Progenitor cell of endocrine pancreas (in vitro differentiated cells): ENCODE data around the gene NES. TPM values are rescaled to one million over a fixed set of nuclear protein-coding genes. Genes with fewer than 3 reads are reported as not detected.

Source experiments
- DNase-seq: peaks from one replicate; pipeline ENCODE4 v3.0.0; 2021; ENCODE audit warnings: low spot score; ENCODE audit not compliant: unreplicated experiment
- H3K27ac Mint-ChIP-seq: 2 replicates; pipeline ENCODE4 v1.8.0; 2021; ENCODE audit warnings: mild to moderate bottlenecking, moderate library complexity, mixed read lengths
- H3K27me3 Mint-ChIP-seq: 2 replicates; pipeline ENCODE4 v1.8.0; 2021; ENCODE audit warnings: mixed read lengths
- H3K36me3 Mint-ChIP-seq: 2 replicates; pipeline ENCODE4 v1.8.0; 2022; ENCODE audit warnings: mixed read lengths; ENCODE audit not compliant: insufficient read depth
- H3K4me1 Mint-ChIP-seq: 2 replicates; pipeline ENCODE4 v1.8.0; 2021; ENCODE audit warnings: low read depth, mixed read lengths
- H3K4me3 Mint-ChIP-seq: 2 replicates; pipeline ENCODE4 v1.8.0; 2021; ENCODE audit warnings: low read depth, mild to moderate bottlenecking, moderate library complexity, mixed read lengths
- H3K9me3 Mint-ChIP-seq: 2 replicates; pipeline ENCODE4 v1.8.0; 2021; ENCODE audit warnings: low read depth, mixed read lengths
- CTCF ChIP-seq: fragments of 200-600 bp; sonication (generic); IDR thresholded peaks from one replicate; pipeline ENCODE4 v1.5.0; 2021; ENCODE audit warnings: antibody characterized with exemption, mild to moderate bottlenecking; ENCODE audit not compliant: unreplicated experiment
- total RNA-seq: library from RNA; stranded (reverse); gene quantifications from 2 replicates; pipeline ENCODE4 v1.2.1, GENCODE V29; 2021

NES gene
- total RNA-seq, 1 donor from 2014 or later, result 33.9 TPM

- Mint-ChIP-seq H3K27me3 (peaks cover 95% of the 10 kb centered on the region), H3K4me3 (no peak overlapping the region), H3K36me3 (no peaks in the 10 kb centered on the region), H3K27ac (no peak overlapping the region), H3K4me1 (peaks cover 4% of the 10 kb centered on the region), H3K9me3 (no peaks in the 10 kb centered on the region)
- peak; percentile 65 for DNase-seq
- no peak for TF ChIP-seq CTCF
Observed at GRCh38 chr1:156652131-156652991, 24.8 kb downstream of the NES start.

GRCh38 chr1:156648951-156649350 is 28.3 kb downstream of the NES start:
- Mint-ChIP-seq H3K27ac (no peak overlapping the region), H3K36me3 (no peaks in the 10 kb centered on the region), H3K4me1 (no peaks in the 10 kb centered on the region), H3K9me3 (no peaks in the 10 kb centered on the region), H3K27me3 (peaks cover 89% of the 10 kb centered on the region), H3K4me3 (no peak overlapping the region)
- TF ChIP-seq CTCF, result no peak
- no peak for DNase-seq

GRCh38 chr1:156648496-156648895 is 28.7 kb downstream of the NES start:
- Mint-ChIP-seq H3K36me3 (no peaks in the 10 kb centered on the region), H3K9me3 (no peaks in the 10 kb centered on the region), H3K27me3 (peaks cover 89% of the 10 kb centered on the region), H3K27ac (no peak overlapping the region), H3K4me3 (no peak overlapping the region), H3K4me1 (no peaks in the 10 kb centered on the region)
- DNase-seq, result no peak
- no peak for TF ChIP-seq CTCF

GRCh38 chr1:156647351-156647750 is 29.9 kb downstream of the NES start:
- Mint-ChIP-seq H3K9me3 (no peaks in the 10 kb centered on the region), H3K36me3 (no peaks in the 10 kb centered on the region), H3K27ac (no peak overlapping the region), H3K4me1 (peaks cover 1% of the 10 kb centered on the region), H3K4me3 (no peak overlapping the region), H3K27me3 (peaks cover 90% of the 10 kb centered on the region)
- no peak for DNase-seq
- TF ChIP-seq CTCF, result no peak

GRCh38 chr1:156646738-156647211 is 30.4 kb downstream of the NES start:
- Mint-ChIP-seq H3K9me3 (no peaks in the 10 kb centered on the region), H3K4me3 (no peak overlapping the region), H3K27me3 (peaks cover 87% of the 10 kb centered on the region), H3K36me3 (no peaks in the 10 kb centered on the region), H3K4me1 (peaks cover 2% of the 10 kb centered on the region), H3K27ac (no peak overlapping the region)
- no peak for DNase-seq
- TF ChIP-seq CTCF, result no peak
